ENCODE results near the gene STAG1.

The STAG1 gene

GRCh38 chr3:136490646-136491405 lies 261.4 kb downstream of the STAG1 start:
- no peak for DNase-seq

- no peak for DNase-seq
Observed at GRCh38 chr3:136485777-136486176, 266.4 kb downstream of the STAG1 start.

DNA sequence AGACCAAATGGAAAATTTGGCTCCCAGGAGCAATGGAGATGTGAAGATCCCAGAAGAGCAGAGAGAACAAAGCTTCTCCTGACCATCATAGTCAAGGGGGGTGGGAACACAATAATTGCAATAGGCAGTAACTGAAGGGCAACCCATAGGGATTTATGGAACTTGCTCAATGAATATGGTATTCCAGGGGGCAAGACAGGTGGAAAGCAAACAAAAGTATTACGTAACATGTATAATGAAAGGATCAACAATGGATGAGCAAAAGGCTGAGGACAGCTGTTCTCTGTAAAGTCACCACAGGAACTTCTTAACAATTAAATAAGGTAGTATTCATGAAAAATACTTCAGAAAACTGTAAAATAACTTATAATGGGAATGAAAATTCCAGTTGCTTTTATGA lies 275.9 kb downstream of the STAG1 start:
- no peak for DNase-seq

- DNase-seq = peak; percentile 2
Observed at GRCh38 chr3:136474876-136475275, 277.3 kb downstream of the STAG1 start.

GRCh38 chr3:136473716-136474326 lies 278.4 kb downstream of the STAG1 start:
- DNase-seq = no peak

GRCh38 chr3:136465296-136465695 lies 286.9 kb downstream of the STAG1 start:
- DNase-seq = no peak

GRCh38 chr3:136464502-136464901 lies 287.7 kb downstream of the STAG1 start:
- DNase-seq = no peak

- no peak for DNase-seq
Observed at GRCh38 chr3:136463170-136463569, 289.0 kb downstream of the STAG1 start.

DNA sequence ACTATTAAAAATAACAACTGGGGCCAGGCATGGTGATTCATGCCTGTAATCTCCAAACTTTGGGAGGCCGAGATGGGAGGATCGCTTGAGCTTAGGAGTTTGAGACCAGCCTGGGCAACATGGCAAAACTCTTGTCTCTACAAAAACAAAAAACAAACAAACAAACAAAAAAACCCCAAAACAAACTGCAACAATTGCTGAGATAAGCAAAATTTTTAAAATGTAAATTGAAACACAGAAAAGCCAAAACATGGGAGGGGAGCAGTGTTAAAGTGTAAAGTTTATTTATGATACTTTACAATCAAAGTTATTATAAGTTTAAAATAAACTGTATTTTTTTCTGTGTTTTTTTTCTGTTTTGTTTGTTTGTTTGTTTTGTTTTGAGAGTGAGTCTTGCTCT lies 294.4 kb downstream of the STAG1 start:
- no peak for DNase-seq

GRCh38 chr3:136456196-136456595 lies 296.0 kb downstream of the STAG1 start:
- no peak for DNase-seq

GRCh38 chr3:136444581-136444980 lies 307.6 kb downstream of the STAG1 start:
- DNase-seq = no peak

DNA sequence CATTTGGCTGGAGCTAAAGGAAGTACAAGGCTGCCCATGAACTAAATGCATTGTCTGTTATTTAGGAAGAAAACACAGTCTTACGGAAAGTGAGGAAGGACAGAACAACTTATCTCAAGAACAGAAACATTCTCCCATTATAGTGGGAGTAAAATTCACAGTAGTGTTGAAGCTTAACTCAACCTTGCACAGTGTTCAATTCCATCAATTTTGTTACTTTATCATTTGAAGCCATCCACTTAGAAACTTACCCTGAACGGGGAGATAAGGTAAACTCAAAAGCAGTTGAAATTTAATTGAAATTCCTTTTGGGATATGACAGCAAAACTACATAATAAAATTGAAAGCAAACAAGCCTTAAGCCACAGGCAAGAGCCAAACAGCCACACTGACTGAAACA lies 315.1 kb downstream of the STAG1 start:
- DNase-seq = no peak

- no peak for DNase-seq
Observed at GRCh38 chr3:136434429-136434828, 317.7 kb downstream of the STAG1 start.

DNA sequence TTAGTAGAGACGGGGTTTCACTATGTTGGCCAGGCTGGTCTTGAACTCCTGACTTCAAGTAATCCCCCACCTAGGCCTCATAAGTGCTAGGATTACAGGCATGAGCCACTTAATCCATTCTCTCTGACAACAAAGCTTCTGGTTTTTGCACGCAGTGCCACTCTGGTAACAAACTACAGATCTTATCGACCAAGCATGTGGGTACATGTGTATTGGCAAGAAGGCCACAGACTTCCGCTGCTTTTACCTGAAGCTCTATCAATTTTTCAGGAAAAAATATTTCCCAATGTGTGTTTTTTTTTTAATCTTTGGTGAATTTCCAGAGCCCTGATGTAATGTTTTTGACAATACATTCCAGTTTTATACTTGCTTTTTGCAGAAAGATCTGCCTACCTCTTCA lies 319.5 kb downstream of the STAG1 start:
- no peak for DNase-seq

GRCh38 chr3:136428167-136428566 lies 324.0 kb downstream of the STAG1 start:
- DNase-seq = no peak

DNA sequence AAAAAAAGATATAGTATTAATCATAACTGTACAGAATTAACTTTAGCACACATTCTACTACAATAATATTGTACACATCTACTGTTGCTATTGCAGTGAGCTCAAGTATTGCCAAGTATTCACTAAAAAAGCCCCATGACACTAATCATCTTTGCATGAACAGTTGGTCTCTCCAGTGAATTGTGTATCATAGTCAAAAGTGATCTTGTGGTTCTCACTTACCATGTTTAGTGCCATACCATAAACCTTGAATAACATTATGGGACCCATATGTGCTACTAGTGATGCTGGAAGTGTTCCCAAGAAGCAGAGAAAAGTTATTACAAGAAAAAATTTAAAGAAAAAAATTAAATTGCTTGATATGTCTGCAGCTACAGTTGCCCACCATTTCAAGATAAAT lies 324.9 kb downstream of the STAG1 start:
- no peak for DNase-seq

GRCh38 chr3:136414476-136414875 lies 337.7 kb downstream of the STAG1 start:
- peak; percentile 65 for DNase-seq

- DNase-seq = no peak
Observed at GRCh38 chr3:136412307-136412706, 339.9 kb downstream of the STAG1 start.

GRCh38 chr3:136409549-136409948 lies 342.6 kb downstream of the STAG1 start:
- DNase-seq = no peak

DNA sequence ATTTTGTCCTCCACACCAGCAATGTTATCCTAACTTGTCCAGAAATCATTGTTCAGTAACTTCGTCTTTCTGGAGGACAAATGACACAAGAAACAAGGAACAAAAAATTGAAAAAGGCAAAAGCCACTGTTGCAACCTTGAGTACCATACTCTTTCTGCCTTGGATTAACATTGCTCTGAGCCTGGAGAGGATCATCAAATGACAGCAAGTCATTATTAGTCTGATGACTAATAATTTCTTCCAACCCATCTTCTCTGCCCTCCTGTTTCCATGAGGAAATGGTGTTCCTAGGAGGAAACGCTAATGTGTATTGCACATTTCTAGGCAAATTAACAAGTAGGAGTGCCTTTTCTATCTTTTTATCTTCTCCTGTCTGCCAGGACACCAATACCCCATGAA lies 348.1 kb downstream of the STAG1 start:
- DNase-seq = no peak

- DNase-seq = no peak
Observed at GRCh38 chr3:136396916-136397315, 355.3 kb downstream of the STAG1 start.

GRCh38 chr3:136390574-136390973 lies 361.6 kb downstream of the STAG1 start:
- DNase-seq = no peak

GRCh38 chr3:136387031-136387430 lies 365.1 kb downstream of the STAG1 start:
- DNase-seq = no peak

GRCh38 chr3:136385457-136385856 lies 366.7 kb downstream of the STAG1 start:
- no peak for DNase-seq

DNA sequence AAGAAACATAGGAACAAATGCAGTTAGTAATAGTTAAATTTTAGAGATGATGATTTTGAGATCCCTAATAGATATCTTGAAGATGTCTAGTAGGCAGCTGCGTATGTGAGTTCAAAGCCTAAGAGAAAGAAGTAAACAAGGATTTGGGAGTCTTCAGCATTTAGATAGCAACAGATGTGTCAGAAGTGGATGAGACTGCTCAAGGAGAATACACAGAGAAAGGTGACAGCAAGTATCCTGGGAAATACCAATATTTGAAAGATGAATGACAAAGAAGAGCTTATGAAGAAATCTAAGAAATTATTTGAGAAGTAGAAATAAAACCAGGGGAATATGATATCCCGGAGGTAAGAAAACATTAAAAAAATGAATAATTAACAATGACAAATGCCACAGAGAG lies 371.1 kb downstream of the STAG1 start:
- no peak for DNase-seq
